SW 1271 (cell line): Measurements from ENCODE around the gene TFPT.

Source experiments
- DNase-seq, 2 experiments: peaks; one replicate each; lab custom pipeline; 2025; lab: John Stamatoyannopoulos, UW

TFPT gene

DNA sequence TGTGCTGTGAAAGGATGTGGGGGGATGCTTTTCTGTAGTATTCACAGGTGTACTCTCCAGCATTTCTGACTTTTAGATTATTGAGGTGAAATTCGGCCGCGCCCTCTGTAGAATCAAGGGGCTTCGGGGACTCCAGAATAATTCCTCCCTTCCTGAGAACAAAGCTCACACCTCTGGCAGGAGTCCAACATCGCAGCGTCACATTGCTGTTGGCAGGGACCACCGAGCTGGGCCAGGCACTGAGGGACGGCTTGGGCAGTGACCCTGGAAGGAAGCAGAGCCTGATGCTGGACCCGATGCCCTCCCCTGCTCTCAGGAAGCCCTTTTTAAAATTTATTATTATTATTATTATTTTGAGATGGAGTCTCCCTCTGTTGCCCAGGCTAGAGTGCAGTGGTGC is 40.6 kb downstream of the TFPT start:
- no peak for DNase-seq

DNA sequence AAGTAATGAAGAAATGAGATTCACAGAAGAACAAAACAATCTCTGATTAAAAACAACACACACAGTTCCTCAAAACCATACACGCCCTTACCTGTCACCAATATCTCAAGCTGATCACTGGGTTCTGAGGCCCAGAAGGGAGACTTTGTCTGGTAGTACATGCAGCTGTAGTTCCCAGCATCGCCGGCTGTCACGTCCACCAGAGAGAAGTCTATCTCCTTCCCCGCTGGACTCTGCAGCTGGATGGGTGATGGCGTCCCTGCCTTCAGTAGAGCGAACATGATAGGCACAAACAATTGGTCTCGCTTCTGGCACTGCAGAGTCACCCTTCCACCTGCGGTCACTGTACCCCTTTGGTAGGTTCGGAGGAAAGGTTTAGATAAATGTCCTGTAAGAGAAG is 41.6 kb downstream of the TFPT start:
- DNase-seq, result no peak

DNA sequence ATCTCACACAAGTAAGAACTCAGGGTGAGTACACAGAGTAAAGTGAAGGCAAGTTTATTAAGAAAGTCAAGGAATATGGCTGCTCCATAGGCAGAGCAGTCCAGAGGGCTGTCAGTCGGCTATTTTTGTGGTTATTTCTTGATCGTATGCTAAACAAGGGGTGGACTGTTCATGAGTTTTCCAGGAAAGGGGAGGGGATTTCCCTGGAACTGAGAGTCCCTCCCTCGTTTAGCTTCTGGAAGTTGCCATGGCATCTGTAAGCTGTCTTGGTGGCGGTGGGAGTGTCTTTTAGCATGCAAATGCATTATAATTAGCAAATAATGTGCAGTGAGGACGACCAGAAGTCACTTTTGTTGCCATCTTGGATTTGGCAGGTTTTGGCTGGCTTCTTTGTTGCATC is 46.0 kb downstream of the TFPT start:
- no peak for DNase-seq

DNA sequence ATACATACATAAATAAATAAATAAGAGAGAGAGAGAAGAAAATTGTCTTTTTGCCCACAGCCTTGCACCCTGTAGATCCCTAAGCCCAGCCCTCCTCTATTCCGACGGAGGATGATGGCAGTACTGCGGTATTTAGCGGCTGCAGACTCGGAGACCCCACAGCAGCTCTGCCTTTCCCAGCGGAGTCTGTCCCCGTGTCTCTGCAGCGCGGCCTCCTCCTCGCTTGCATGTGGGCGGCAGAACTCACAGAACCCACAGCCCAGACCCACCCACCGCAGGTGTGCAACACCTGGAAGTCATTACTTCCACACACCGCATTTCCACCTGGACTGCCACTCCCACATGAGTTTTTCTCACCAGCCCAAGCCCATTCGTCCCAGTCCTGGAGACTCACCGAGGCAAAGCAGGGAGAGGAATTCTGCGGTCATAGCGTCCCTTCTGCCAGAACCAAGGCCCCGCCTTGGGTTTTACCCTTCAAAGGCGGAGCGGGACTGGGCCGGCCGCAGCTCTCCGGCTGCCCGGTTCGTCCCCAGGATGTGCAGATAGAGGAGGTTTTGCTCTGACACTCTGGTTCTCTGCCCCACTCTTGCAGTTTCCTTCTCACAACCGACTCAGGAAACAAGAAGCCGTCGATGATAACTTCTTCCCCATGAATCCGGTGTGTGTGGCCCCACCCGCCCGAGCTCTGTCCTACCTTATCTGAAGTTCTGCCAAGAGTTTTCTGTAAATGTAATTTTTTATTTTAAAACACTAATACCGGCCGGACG is 51.9 kb downstream of the TFPT start, which contains the start of gene VSTM1:
Gene VSTM1 (minus strand): TSS at position 548 of the 767 bp plus-strand sequence. CDS start 120 bp downstream, at position 428.
- DNase-seq, result no peak

DNA sequence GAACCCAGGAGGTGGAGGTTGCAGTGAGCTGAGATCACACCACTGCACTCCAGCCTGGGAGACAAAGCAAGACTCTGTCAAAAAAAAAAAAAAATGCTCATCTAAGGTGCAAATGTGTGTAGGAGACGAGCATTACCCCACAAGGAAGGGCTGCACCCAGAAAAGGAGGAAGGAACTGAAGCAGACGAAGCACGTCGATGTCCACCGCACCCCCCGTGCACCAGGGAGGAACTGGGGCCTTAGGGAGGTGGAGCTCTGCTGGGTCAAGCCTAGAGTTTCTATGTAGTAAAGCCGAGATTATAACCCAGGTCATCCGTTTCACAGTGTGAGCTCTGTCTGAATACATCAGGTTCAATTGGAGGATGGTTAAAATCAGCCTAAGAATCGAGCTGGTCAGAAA is 52.8 kb downstream of the TFPT start:
- DNase-seq, result no peak
